ENCODE results near the gene KANK3. TPM values are rescaled to one million over a fixed set of nuclear protein-coding genes. Genes with fewer than 3 reads are reported as not detected.

KANK3 gene
- total and polyA plus RNA-seq, 9 of the 15 experiments (the other 6 are each of a cell fraction or from before 2014, with no cell fraction given) = 0.03 to 0.40 (median 0.08) TPM; not detected in 6

DNA sequence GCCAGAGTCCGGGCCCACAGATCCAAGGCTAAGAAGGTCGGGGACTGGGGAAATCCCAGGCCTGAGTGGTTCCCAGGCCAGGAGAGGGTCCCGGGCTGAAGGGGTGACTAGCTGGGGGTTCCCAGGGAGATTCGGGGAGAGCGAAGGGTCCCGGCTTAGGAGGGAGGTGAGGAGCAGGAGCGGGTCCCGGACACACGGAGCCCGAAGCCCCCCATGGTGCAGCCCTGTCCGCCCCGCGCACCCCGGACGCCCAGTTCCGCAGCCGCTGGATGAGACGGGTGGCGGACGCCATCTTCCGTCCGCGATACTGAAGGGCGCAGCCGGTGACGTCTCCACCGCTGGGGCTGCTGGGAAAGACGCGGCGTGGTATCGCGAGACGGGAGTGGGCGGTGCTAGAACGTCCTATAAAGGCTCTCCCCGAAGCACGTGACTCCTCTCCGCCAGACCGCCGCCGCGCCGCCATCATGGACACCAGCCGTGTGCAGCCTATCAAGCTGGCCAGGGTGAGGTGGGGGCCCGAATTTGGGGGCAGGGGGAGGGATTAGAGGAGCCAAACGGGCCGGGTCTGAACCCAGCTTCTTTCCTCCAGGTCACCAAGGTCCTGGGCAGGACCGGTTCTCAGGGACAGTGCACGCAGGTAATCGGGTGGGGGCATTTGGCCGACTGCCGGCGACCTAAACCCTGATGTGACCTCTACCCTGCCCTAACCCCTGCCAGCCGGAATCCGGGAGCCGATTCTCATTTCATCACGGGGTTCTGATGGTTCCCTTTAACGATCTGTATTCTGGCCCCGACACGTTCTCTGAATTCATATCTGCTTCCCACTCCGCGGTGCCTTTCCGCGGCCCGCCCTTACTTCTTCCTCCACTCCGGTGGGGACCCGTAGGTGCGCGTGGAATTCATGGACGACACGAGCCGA lies 21.7 kb downstream of the KANK3 start, which contains the start of the genes NDUFA7 and RPS28 (continued):
- TF ChIP-seq, protein P1, sequence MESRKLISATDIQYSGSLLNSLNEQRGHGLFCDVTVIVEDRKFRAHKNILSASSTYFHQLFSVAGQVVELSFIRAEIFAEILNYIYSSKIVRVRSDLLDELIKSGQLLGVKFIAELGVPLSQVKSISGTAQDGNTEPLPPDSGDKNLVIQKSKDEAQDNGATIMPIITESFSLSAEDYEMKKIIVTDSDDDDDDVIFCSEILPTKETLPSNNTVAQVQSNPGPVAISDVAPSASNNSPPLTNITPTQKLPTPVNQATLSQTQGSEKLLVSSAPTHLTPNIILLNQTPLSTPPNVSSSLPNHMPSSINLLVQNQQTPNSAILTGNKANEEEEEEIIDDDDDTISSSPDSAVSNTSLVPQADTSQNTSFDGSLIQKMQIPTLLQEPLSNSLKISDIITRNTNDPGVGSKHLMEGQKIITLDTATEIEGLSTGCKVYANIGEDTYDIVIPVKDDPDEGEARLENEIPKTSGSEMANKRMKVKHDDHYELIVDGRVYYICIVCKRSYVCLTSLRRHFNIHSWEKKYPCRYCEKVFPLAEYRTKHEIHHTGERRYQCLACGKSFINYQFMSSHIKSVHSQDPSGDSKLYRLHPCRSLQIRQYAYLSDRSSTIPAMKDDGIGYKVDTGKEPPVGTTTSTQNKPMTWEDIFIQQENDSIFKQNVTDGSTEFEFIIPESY (CRISPR knock-in tag; IDR thresholded peaks at IDR 0.05) = 0 out of 2 replicates have a peak, but pooled peaks have one; percentile 22
- TF ChIP-seq MIER1 (IDR thresholded peaks at IDR 0.05; ENCODE audit: low read depth) (peak; percentile 60; the same call in 1 of the 2 replicates), CBX5 (IDR thresholded peaks at IDR 0.05; ENCODE audit: borderline replicate concordance, low read depth) (0 out of 2 replicates have a peak, but pooled peaks have one; percentile 7), ZNF121 (CRISPR knock-in tag; conservative IDR thresholded peaks at IDR 0.05) (no peak), ZEB2 (IDR thresholded peaks at IDR 0.05) (no peak), JUND (IDR thresholded peaks at IDR 0.05; ENCODE audit: borderline replicate concordance, low read depth, low read length) (peak; percentile 73), JUND (tag; IDR thresholded peaks at IDR 0.05; ENCODE audit: borderline replicate concordance, low read depth, low read length) (peak; percentile 53; the same call in 1 of the 3 replicates), ZNF586 (CRISPR knock-in tag; conservative IDR thresholded peaks at IDR 0.05) (no peak), ZFP1 (CRISPR knock-in tag; IDR thresholded peaks at IDR 0.05) (no peak), THRAP3 (IDR thresholded peaks at IDR 0.05; ENCODE audit: borderline replicate concordance) (no peak), PHF20 (IDR thresholded peaks at IDR 0.05; ENCODE audit: partially characterized antibody) (peak; percentile 99), POU5F1 (IDR thresholded peaks at IDR 0.05; ENCODE audit: borderline replicate concordance, low read depth, low read length, partially characterized antibody) (no peak)
- TF ChIP-seq, protein P2, sequence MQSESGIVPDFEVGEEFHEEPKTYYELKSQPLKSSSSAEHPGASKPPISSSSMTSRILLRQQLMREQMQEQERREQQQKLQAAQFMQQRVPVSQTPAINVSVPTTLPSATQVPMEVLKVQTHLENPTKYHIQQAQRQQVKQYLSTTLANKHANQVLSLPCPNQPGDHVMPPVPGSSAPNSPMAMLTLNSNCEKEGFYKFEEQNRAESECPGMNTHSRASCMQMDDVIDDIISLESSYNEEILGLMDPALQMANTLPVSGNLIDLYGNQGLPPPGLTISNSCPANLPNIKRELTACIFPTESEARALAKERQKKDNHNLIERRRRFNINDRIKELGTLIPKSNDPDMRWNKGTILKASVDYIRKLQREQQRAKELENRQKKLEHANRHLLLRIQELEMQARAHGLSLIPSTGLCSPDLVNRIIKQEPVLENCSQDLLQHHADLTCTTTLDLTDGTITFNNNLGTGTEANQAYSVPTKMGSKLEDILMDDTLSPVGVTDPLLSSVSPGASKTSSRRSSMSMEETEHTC (IDR thresholded peaks at IDR 0.05) = peak; percentile 86; the same call in 1 of the 2 replicates
- TF ChIP-seq, protein P3, sequence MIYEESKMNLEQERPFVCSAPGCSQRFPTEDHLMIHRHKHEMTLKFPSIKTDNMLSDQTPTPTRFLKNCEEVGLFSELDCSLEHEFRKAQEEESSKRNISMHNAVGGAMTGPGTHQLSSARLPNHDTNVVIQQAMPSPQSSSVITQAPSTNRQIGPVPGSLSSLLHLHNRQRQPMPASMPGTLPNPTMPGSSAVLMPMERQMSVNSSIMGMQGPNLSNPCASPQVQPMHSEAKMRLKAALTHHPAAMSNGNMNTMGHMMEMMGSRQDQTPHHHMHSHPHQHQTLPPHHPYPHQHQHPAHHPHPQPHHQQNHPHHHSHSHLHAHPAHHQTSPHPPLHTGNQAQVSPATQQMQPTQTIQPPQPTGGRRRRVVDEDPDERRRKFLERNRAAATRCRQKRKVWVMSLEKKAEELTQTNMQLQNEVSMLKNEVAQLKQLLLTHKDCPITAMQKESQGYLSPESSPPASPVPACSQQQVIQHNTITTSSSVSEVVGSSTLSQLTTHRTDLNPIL (CRISPR knock-in tag; IDR thresholded peaks at IDR 0.05) = no peak
- TF ChIP-seq, protein P4, sequence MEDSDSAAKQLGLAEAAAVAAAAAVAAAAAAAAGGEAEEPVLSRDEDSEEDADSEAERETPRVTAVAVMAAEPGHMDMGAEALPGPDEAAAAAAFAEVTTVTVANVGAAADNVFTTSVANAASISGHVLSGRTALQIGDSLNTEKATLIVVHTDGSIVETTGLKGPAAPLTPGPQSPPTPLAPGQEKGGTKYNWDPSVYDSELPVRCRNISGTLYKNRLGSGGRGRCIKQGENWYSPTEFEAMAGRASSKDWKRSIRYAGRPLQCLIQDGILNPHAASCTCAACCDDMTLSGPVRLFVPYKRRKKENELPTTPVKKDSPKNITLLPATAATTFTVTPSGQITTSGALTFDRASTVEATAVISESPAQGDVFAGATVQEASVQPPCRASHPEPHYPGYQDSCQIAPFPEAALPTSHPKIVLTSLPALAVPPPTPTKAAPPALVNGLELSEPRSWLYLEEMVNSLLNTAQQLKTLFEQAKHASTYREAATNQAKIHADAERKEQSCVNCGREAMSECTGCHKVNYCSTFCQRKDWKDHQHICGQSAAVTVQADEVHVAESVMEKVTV (CRISPR knock-in tag; IDR thresholded peaks at IDR 0.05) = no peak
- TF ChIP-seq, protein P5, sequence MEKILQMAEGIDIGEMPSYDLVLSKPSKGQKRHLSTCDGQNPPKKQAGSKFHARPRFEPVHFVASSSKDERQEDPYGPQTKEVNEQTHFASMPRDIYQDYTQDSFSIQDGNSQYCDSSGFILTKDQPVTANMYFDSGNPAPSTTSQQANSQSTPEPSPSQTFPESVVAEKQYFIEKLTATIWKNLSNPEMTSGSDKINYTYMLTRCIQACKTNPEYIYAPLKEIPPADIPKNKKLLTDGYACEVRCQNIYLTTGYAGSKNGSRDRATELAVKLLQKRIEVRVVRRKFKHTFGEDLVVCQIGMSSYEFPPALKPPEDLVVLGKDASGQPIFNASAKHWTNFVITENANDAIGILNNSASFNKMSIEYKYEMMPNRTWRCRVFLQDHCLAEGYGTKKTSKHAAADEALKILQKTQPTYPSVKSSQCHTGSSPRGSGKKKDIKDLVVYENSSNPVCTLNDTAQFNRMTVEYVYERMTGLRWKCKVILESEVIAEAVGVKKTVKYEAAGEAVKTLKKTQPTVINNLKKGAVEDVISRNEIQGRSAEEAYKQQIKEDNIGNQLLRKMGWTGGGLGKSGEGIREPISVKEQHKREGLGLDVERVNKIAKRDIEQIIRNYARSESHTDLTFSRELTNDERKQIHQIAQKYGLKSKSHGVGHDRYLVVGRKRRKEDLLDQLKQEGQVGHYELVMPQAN (IDR thresholded peaks at IDR 0.05; ENCODE audit: borderline replicate concordance) = 0 out of 2 replicates have a peak, but pooled peaks have one; percentile 14

All from K562 (cell line).